GM13977 (cell line): ENCODE measurements around the gene GDF7.

Experiments
- DNase-seq: peaks from one replicate; pipeline ENCODE4 v3.0.0; 2012; ENCODE audit warnings: low spot score
- in situ Hi-C: fragments of 300-500 bp; cut with MboI; formaldehyde crosslinking; loops from one replicate; pipeline ENCODE4 v1.12.0; 2022; ENCODE audit warnings: low sequenced_read_pairs, low pct_unique_long_range_greater_than_20kb, mixed read lengths, inconsistent platforms; ENCODE audit not compliant: unreplicated experiment
- TF ChIP-seq, protein P1 (sequence below): IDR thresholded peaks from 2 replicates; pipeline ENCODE4 v1.5.1; 2012; ENCODE audit warnings: mild to moderate bottlenecking, control low read depth; ENCODE audit not compliant: insufficient read depth; ENCODE audit errors: extremely low read depth, missing control alignments

GDF7 gene

DNA sequence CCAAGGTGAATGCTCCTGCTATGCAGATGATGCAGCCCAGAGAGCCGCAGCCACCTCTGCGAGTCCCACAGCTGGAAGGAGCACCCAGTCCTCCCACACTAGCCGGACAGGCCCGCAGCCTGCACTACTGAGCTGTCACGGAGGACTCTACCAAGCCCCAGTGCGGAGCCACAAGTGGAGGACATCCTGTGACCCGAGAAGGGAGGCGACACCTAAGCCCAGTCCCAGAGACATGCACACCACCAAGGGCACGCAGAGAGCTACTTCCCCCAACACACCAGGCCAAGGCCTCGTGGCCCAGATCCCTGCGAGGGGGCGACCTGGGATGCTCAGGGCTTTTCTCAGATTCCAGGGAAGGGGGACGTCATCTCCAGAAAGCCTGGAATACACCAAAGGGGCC is 28.9 kb upstream of the GDF7 start:
- in situ Hi-C loops: loop anchor here (10.0 to 25.0 kb wide), 2 partner anchors 103 to 501 kb away; no protein-coding TSS in a partner anchor
- TF ChIP-seq, protein P1, sequence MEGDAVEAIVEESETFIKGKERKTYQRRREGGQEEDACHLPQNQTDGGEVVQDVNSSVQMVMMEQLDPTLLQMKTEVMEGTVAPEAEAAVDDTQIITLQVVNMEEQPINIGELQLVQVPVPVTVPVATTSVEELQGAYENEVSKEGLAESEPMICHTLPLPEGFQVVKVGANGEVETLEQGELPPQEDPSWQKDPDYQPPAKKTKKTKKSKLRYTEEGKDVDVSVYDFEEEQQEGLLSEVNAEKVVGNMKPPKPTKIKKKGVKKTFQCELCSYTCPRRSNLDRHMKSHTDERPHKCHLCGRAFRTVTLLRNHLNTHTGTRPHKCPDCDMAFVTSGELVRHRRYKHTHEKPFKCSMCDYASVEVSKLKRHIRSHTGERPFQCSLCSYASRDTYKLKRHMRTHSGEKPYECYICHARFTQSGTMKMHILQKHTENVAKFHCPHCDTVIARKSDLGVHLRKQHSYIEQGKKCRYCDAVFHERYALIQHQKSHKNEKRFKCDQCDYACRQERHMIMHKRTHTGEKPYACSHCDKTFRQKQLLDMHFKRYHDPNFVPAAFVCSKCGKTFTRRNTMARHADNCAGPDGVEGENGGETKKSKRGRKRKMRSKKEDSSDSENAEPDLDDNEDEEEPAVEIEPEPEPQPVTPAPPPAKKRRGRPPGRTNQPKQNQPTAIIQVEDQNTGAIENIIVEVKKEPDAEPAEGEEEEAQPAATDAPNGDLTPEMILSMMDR: no peak
- no peak for DNase-seq

DNA sequence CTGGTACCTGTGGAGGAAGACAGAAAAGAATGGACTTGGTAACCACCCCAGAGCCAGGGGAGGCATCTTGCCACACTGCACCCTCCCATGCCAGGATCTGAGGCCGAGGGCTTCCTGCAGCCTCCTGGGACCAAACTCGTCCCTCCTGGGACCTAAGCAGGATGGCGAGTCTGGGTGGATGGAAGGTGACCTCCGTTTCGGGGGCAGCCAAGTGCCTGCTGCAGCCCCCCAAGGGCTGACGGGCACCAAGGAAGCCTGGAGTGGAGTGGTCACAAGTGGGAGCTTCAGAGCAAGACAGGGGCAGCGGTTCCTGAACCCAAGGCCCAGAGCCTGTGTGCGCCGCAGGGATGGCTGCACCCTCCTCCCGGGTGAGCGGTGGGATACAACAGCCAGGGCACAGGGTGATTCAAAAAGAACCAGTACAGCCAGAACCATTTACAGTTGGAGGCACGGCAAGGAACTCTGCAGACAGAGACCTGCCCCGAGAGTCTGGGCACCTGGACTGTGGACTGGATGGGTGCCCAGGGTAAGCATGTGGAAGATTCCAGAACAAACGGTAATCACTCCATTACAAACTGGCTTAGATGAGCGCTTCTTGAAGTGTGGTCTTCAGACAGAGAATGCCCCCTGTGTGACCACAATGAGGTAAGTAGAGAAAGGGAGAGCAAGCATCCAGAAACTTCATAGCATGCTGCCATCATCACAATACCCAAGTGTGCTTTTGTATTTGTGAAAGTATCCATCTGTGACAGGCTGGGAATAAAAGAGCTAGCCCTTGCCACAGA is 28.1 kb upstream of the GDF7 start:
- in situ Hi-C loops: loop anchor here (10.0 to 25.0 kb wide), 2 partner anchors 104 to 502 kb away; no protein-coding TSS in a partner anchor
- no peak for DNase-seq
- TF ChIP-seq, protein P1: no peak

DNA sequence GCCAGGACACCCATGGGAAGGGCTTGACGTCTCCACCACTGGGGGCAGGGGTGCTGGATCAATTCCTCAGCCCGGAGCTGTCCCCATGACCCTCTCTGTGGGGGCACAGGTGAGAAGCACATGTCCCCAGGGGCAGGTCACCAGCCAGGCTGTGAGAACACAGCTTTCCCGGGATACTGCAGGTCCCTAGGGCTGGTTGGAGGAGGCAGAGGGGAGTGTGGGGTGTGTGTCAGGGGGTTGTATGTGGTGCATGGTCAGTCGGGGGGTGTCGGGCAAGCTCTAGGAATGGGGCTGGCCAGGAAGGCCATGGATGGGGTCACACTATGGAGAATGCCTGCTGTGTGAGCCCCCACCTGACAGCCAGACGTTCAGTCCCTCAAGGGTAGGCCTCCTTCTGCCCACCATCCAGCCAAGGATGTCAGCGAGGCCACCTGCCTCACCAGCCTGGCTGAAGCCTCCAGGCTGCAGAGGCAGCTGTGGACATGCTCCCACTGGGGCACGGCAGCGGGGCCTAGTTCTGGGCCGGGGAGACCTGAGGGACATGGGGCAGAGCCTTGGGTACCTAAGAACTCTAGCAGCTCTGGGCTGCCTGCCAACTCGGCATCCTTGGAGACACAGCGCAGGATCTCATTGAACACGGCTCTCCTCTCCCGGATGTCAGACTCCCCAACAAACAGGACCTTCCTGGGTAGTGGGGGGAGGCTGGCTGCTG is 26.4 kb upstream of the GDF7 start:
- in situ Hi-C loops: loop anchor here (5.0 to 25.0 kb wide), 2 partner anchors 198 to 503 kb away; no protein-coding TSS in a partner anchor
- no peak for DNase-seq

DNA sequence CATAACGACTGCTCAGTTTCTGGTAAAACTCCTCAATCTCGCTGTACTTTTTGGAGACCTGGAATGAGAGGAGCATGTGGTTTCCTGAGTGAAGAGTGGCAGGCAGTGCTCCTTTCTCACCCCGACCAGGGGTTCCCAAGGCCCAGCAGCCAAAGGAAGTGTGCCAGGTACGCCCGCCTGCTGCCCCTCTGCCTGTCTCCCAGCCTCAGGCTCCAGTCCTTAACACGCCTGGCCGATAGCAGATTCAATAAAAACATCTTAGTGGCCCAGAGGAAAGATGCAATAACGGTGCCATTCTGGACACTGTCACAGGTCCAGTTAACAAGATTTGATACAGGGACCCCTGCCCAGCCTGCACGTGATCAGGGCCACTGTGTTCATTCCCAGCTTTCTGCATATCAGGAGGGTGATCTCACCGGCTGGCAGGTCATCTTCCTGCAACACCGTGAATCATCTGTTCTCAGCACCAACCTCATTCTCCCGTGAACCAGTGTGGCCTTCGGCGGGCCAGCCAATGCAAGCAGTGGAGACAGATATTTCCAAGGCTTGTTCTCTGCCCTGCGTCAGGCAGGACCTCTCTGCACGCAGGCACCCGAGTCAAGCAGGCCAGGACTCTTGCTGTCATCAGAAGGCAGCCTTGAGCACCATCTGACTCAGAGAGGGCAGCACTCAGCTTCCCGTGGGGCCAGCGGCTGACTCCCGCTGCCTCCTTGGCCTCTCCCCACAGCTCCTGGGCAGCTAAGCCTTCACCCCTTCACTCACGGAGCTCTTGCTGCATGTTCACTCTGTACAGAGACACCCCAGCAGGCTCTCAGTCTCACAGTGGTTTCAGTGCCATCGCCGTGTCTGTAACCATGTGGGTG is 25.6 kb upstream of the GDF7 start:
- in situ Hi-C loops: loop anchor here (5.0 to 25.0 kb wide), 2 partner anchors 199 to 504 kb away; no protein-coding TSS in a partner anchor
- DNase-seq: no peak
- TF ChIP-seq, protein P1: no peak

More for the DNA sequence above, 26.4 kb upstream of the GDF7 start:
- TF ChIP-seq, protein P1: no peak

DNA sequence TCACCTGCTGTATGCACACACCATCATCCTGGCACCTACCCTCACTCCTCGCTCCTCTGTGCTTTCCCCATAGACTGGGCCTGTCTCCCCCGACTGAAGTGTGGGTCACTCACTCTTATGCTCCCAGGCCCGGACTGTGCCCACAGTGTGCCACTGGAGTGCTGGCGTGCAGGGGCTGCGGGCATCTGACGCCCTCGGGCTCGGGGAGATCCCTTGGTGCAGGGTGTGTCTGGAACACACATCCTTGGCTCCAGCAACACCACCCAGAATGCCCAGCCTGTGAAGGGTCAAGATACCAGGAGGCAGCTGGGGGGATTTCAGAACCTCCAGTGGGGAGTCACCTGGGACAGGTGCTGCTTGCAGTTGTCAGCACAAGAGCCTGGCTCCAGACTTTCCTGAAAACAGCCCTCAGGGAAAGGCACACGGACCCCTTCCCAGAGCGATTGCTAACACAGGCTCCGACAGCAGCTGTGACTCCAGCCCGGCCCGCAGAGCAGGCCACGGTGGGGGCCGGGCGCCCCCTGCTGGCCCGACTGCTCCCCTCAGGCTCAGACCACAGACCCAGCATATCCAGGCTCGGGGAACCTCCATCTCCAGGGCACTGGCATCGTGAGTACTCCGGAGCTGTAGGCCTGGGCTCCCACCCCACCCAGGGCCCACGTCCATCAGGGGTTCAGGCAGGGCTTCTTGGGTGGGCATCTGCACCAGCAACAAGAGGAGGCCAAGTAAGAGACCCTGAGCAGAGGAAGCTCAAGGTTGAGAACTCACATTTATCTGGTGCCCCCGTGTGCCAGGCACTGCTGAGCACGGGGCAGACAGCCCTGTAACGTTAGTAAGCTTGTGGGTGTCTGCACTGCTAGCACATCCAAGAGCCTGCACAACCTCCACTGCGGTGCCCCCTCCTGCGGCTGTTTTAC is 24.6 kb upstream of the GDF7 start:
- in situ Hi-C loops: loop anchor here (5.0 to 25.0 kb wide), 2 partner anchors 200 to 505 kb away; no protein-coding TSS in a partner anchor
- TF ChIP-seq, protein P1: peak; percentile 97
- DNase-seq: peak; percentile 91
